Measurements from ENCODE around the gene MDGA2. TPM values are rescaled to one million over a fixed set of nuclear protein-coding genes. Genes with fewer than 3 reads are reported as not detected.

Gene MDGA2
- total and polyA plus RNA-seq, 9 of the 15 experiments (the other 6 are each of a cell fraction or from before 2014, with no cell fraction given): 0.01 to 0.18 (median 0.03) TPM; not detected in 5

DNA sequence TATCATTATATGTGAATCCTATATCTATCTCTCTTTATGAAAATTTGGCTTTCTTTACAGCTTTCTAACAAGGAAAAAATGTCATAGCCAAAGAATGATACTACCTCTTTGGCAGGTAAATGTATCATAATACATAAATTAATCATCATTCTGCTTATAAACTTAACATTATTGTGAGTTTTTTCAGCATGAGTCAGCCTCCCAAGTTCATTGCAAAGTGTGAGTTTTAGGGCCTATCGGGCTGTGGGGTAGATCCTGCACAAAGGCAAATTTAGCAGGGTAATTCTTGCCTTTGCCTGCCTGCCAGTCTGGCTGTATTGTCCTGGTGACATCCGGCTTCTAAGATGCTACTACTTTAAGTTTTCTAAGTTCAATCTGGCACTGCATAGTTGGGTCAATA is 412.6 kb downstream of the MDGA2 start (continued):
- TF ChIP-seq, protein P1, sequence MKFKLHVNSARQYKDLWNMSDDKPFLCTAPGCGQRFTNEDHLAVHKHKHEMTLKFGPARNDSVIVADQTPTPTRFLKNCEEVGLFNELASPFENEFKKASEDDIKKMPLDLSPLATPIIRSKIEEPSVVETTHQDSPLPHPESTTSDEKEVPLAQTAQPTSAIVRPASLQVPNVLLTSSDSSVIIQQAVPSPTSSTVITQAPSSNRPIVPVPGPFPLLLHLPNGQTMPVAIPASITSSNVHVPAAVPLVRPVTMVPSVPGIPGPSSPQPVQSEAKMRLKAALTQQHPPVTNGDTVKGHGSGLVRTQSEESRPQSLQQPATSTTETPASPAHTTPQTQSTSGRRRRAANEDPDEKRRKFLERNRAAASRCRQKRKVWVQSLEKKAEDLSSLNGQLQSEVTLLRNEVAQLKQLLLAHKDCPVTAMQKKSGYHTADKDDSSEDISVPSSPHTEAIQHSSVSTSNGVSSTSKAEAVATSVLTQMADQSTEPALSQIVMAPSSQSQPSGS (CRISPR knock-in tag; IDR thresholded peaks at IDR 0.05): no peak
- TF ChIP-seq, protein P2, sequence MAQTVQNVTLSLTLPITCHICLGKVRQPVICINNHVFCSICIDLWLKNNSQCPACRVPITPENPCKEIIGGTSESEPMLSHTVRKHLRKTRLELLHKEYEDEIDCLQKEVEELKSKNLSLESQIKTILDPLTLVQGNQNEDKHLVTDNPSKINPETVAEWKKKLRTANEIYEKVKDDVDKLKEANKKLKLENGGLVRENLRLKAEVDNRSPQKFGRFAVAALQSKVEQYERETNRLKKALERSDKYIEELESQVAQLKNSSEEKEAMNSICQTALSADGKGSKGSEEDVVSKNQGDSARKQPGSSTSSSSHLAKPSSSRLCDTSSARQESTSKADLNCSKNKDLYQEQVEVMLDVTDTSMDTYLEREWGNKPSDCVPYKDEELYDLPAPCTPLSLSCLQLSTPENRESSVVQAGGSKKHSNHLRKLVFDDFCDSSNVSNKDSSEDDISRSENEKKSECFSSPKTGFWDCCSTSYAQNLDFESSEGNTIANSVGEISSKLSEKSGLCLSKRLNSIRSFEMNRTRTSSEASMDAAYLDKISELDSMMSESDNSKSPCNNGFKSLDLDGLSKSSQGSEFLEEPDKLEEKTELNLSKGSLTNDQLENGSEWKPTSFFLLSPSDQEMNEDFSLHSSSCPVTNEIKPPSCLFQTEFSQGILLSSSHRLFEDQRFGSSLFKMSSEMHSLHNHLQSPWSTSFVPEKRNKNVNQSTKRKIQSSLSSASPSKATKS (CRISPR knock-in tag; IDR thresholded peaks at IDR 0.05): no peak
- TF ChIP-seq MYC (IDR thresholded peaks at IDR 0.05; ENCODE audit: low read depth, low read length) (no peak), MYC (CRISPR knock-in tag; IDR thresholded peaks at IDR 0.05; ENCODE audit: borderline replicate concordance, low read depth) (no peak), CBX2 (IDR thresholded peaks at IDR 0.05; ENCODE audit: insufficient read depth, low read length, poor library complexity, severe bottlenecking) (no peak), ATF1 (CRISPR knock-in tag; IDR thresholded peaks at IDR 0.05) (no peak), ATF1 (tag; IDR thresholded peaks at IDR 0.05) (no peak), MECOM (CRISPR knock-in tag; IDR thresholded peaks at IDR 0.05) (no peak), PTBP1 (IDR thresholded peaks at IDR 0.05; ENCODE audit: low read depth, low read length) (no peak), ETV1 (tag; conservative IDR thresholded peaks at IDR 0.05; ENCODE audit: low read depth) (no peak)
- TF ChIP-seq, protein P3, sequence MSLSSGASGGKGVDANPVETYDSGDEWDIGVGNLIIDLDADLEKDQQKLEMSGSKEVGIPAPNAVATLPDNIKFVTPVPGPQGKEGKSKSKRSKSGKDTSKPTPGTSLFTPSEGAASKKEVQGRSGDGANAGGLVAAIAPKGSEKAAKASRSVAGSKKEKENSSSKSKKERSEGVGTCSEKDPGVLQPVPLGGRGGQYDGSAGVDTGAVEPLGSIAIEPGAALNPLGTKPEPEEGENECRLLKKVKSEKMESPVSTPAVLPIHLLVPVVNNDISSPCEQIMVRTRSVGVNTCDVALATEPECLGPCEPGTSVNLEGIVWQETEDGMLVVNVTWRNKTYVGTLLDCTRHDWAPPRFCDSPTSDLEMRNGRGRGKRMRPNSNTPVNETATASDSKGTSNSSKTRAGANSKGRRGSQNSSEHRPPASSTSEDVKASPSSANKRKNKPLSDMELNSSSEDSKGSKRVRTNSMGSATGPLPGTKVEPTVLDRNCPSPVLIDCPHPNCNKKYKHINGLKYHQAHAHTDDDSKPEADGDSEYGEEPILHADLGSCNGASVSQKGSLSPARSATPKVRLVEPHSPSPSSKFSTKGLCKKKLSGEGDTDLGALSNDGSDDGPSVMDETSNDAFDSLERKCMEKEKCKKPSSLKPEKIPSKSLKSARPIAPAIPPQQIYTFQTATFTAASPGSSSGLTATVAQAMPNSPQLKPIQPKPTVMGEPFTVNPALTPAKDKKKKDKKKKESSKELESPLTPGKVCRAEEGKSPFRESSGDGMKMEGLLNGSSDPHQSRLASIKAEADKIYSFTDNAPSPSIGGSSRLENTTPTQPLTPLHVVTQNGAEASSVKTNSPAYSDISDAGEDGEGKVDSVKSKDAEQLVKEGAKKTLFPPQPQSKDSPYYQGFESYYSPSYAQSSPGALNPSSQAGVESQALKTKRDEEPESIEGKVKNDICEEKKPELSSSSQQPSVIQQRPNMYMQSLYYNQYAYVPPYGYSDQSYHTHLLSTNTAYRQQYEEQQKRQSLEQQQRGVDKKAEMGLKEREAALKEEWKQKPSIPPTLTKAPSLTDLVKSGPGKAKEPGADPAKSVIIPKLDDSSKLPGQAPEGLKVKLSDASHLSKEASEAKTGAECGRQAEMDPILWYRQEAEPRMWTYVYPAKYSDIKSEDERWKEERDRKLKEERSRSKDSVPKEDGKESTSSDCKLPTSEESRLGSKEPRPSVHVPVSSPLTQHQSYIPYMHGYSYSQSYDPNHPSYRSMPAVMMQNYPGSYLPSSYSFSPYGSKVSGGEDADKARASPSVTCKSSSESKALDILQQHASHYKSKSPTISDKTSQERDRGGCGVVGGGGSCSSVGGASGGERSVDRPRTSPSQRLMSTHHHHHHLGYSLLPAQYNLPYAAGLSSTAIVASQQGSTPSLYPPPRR (CRISPR knock-in tag; IDR thresholded peaks at IDR 0.05; ENCODE audit: borderline replicate concordance): no peak
- TF ChIP-seq, protein P4, sequence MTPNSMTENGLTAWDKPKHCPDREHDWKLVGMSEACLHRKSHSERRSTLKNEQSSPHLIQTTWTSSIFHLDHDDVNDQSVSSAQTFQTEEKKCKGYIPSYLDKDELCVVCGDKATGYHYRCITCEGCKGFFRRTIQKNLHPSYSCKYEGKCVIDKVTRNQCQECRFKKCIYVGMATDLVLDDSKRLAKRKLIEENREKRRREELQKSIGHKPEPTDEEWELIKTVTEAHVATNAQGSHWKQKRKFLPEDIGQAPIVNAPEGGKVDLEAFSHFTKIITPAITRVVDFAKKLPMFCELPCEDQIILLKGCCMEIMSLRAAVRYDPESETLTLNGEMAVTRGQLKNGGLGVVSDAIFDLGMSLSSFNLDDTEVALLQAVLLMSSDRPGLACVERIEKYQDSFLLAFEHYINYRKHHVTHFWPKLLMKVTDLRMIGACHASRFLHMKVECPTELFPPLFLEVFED (CRISPR knock-in tag; conservative IDR thresholded peaks at IDR 0.05): no peak
- TF ChIP-seq, protein P5, sequence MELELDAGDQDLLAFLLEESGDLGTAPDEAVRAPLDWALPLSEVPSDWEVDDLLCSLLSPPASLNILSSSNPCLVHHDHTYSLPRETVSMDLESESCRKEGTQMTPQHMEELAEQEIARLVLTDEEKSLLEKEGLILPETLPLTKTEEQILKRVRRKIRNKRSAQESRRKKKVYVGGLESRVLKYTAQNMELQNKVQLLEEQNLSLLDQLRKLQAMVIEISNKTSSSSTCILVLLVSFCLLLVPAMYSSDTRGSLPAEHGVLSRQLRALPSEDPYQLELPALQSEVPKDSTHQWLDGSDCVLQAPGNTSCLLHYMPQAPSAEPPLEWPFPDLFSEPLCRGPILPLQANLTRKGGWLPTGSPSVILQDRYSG (tag; conservative IDR thresholded peaks at IDR 0.05; ENCODE audit: low read depth): no peak

All from K562 (cell line).